H1 (cell line): ENCODE results near the gene OGN. TPM values are rescaled to one million over a fixed set of nuclear protein-coding genes. Genes with fewer than 3 reads are reported as not detected.

Experiments
- CTCF ChIA-PET: fragments of 300-600 bp; sonication (Branson Sonifier 250); formaldehyde crosslinking; loops from one replicate; lab custom pipeline; 2021; ENCODE audit not compliant: partially characterized antibody; lab: Charles Lee
- POLR2A ChIA-PET: fragments of 300-600 bp; sonication (Branson Sonifier 250); formaldehyde crosslinking; loops from one replicate; lab custom pipeline; 2021; ENCODE audit warnings: inconsistent platforms; ENCODE audit not compliant: partially characterized antibody; lab: Charles Lee
- DNase-seq, 2 experiments: peaks; one replicate each; pipeline versions ENCODE4 v3.0.0 to v3.0.0-alpha.2; 2010 to 2022; ENCODE audit warnings: low spot score in 2 of 2, low read depth in 1 of 2, mixed read lengths in 1 of 2
- FAIRE-seq: peaks from 2 replicates; lab custom pipeline; 2011; peaks lifted over from hg19 to GRCh38; lab: Jason Lieb, UNC
- H2AFZ ChIP-seq: 2 replicates; pipeline ENCODE4 v1.8.1; 2012; ENCODE audit warnings: low read length, inconsistent platforms
- H2AK5ac ChIP-seq: 2 replicates; pipeline ENCODE4 v1.6.1; 2013; ENCODE audit warnings: low read depth, low read length
- H2BK120ac ChIP-seq: replicated peaks from 2 replicates; pipeline ENCODE3; 2013; ENCODE audit warnings: low read depth, low read length, inconsistent platforms
- H2BK12ac ChIP-seq: 2 replicates; pipeline ENCODE4 v1.6.1; 2013; ENCODE audit warnings: low read depth, low read length
- H2BK15ac ChIP-seq: 2 replicates; pipeline ENCODE4 v1.6.1; 2013; ENCODE audit warnings: low read length
- H2BK20ac ChIP-seq: 2 replicates; pipeline ENCODE4 v1.6.1; 2013; ENCODE audit warnings: low read length
- H2BK5ac ChIP-seq: 2 replicates; pipeline ENCODE4 v1.6.1; 2013; ENCODE audit warnings: low read depth, low read length
- H3K14ac ChIP-seq: 2 replicates; pipeline ENCODE4 v1.6.1; 2013; ENCODE audit warnings: inconsistent platforms; ENCODE audit not compliant: insufficient read length
- H3K18ac ChIP-seq: 2 replicates; pipeline ENCODE4 v1.6.1; 2013; ENCODE audit warnings: low read length; ENCODE audit errors: extremely low read depth
- H3K23ac ChIP-seq: 2 replicates; pipeline ENCODE4 v1.6.1; 2013; ENCODE audit warnings: inconsistent platforms; ENCODE audit not compliant: insufficient read length
- H3K23me2 ChIP-seq: 2 replicates; pipeline ENCODE4 v1.6.1; 2013; ENCODE audit warnings: low read depth, low read length
- H3K27ac ChIP-seq: 2 replicates; pipeline ENCODE4 v1.6.1; 2011; ENCODE audit warnings: low read depth, low read length, inconsistent platforms
- H3K27me3 ChIP-seq, 4 experiments: replicated peaks in 1 of 4; 1 replicate in 1 of 4; 2 replicates in 3 of 4; pipeline versions ENCODE4 v1.6.1 to v1.8.1; 2011 to 2013; ENCODE audit warnings: low read length in 3 of 4, mild to moderate bottlenecking in 3 of 4, inconsistent platforms in 2 of 4, mixed read lengths in 2 of 4, moderate library complexity in 1 of 4; ENCODE audit not compliant: control insufficient read depth in 3 of 4, insufficient read depth in 3 of 4; ENCODE audit errors: extremely low read depth in 1 of 4
- H3K36me3 ChIP-seq, 4 experiments: 2 replicates each; pipeline versions ENCODE4 v1.6.1 to v1.8.1; 2011 to 2013; ENCODE audit warnings: mild to moderate bottlenecking in 4 of 4, low read length in 3 of 4, moderate library complexity in 2 of 4, control low read depth in 1 of 4, inconsistent platforms in 1 of 4; ENCODE audit not compliant: insufficient read depth in 4 of 4, control insufficient read depth in 2 of 4
- H3K4ac ChIP-seq: replicated peaks from 2 replicates; pipeline ENCODE3; 2013; ENCODE audit warnings: low read length, low read depth, mixed read lengths, inconsistent platforms; ENCODE audit not compliant: insufficient read length
- H3K4me1 ChIP-seq, 4 experiments: replicated peaks in 1 of 4; 1 replicate in 1 of 4; 2 replicates in 3 of 4; pipeline versions ENCODE4 v1.6.1 to v1.8.1; 2011 to 2013; ENCODE audit warnings: low read length in 3 of 4, inconsistent platforms in 2 of 4, mixed read lengths in 1 of 4; ENCODE audit not compliant: insufficient read depth in 4 of 4, control insufficient read depth in 3 of 4
- H3K4me2 ChIP-seq, 2 experiments: 2 replicates each; pipeline versions ENCODE4 v1.6.1 to v1.8.1; 2011 to 2013; ENCODE audit warnings: low read depth in 2 of 2, low read length in 2 of 2, control low read depth in 1 of 2, inconsistent platforms in 1 of 2, mild to moderate bottlenecking in 1 of 2; ENCODE audit not compliant: insufficient read depth in 1 of 2
- H3K4me3 ChIP-seq, 4 experiments: fragments of 200-600, 300-600 bp in 1 of 4; sonication (generic), shearing (Covaris generic), sonication (Bioruptor Twin) in 1 of 4; 2 replicates each; pipeline versions ENCODE4 v1.5.1 to v1.8.1; 2011 to 2016; ENCODE audit warnings: low read length in 4 of 4, low read depth in 3 of 4, control low read depth in 2 of 4, inconsistent platforms in 2 of 4, mild to moderate bottlenecking in 2 of 4, mixed read lengths in 1 of 4, moderate library complexity in 1 of 4; ENCODE audit not compliant: insufficient read depth in 2 of 4; ENCODE audit errors: extremely low read depth in 1 of 4
- H3K56ac ChIP-seq: replicated peaks from 2 replicates; pipeline ENCODE3; 2013; ENCODE audit warnings: low read depth, mild to moderate bottlenecking, mixed read lengths, low read length, inconsistent platforms; ENCODE audit not compliant: insufficient read length
- H3K79me1 ChIP-seq: 2 replicates; pipeline ENCODE4 v1.6.1; 2013; ENCODE audit warnings: low read depth, low read length, control low read depth
- H3K79me2 ChIP-seq, 2 experiments: 2 replicates each; pipeline versions ENCODE4 v1.6.1 to v1.8.1; 2012 to 2013; ENCODE audit warnings: low read length in 2 of 2, mild to moderate bottlenecking in 2 of 2, inconsistent platforms in 1 of 2; ENCODE audit not compliant: insufficient read depth in 2 of 2, control insufficient read depth in 1 of 2
- H3K9ac ChIP-seq, 4 experiments: replicated peaks in 1 of 4; 1 replicate in 1 of 4; 2 replicates in 3 of 4; pipeline versions ENCODE4 v1.6.1 to v1.8.1; 2011 to 2013; ENCODE audit warnings: low read depth in 3 of 4, low read length in 3 of 4, control low read depth in 2 of 4, mild to moderate bottlenecking in 2 of 4, moderate library complexity in 2 of 4, inconsistent platforms in 1 of 4; ENCODE audit errors: extremely low read depth in 1 of 4
- H3K9me3 ChIP-seq, 2 experiments: 2 replicates each; pipeline versions ENCODE4 v1.6.1 to v1.8.1; 2012 to 2013; ENCODE audit warnings: mild to moderate bottlenecking in 2 of 2, moderate library complexity in 2 of 2, control low read depth in 1 of 2, inconsistent platforms in 1 of 2, low read depth in 1 of 2, low read length in 1 of 2, mixed read lengths in 1 of 2; ENCODE audit not compliant: insufficient read depth in 2 of 2
- H4K20me1 ChIP-seq, 2 experiments: replicated peaks in 1 of 2; 2 replicates each; pipeline versions ENCODE3 to v1.8.1; 2011 to 2013; ENCODE audit warnings: inconsistent platforms in 2 of 2, low read length in 2 of 2, mild to moderate bottlenecking in 1 of 2; ENCODE audit not compliant: insufficient read depth in 2 of 2, control insufficient read depth in 1 of 2
- H4K5ac ChIP-seq: 2 replicates; pipeline ENCODE4 v1.6.1; 2013; ENCODE audit warnings: low read length, low read depth, mixed read lengths, inconsistent platforms; ENCODE audit not compliant: insufficient read length
- H4K8ac ChIP-seq: 2 replicates; pipeline ENCODE4 v1.8.0; 2013; ENCODE audit warnings: mild to moderate bottlenecking, moderate library complexity, low read length, inconsistent platforms; ENCODE audit not compliant: insufficient read depth; ENCODE audit errors: extremely low read depth
- H4K91ac ChIP-seq: replicated peaks from 2 replicates; pipeline ENCODE3; 2013; ENCODE audit warnings: low read length, mixed read lengths, inconsistent platforms; ENCODE audit not compliant: insufficient read length
- CTBP2 ChIP-seq: IDR thresholded peaks from 2 replicates; pipeline ENCODE4 v1.7.0; 2011; ENCODE audit warnings: borderline replicate concordance, mild to moderate bottlenecking, moderate library complexity, mixed read lengths, low read length; ENCODE audit not compliant: insufficient read depth, insufficient read length
- EP300 ChIP-seq, 2 experiments: IDR thresholded peaks; 1 replicate in 1 of 2; 2 replicates in 1 of 2; pipeline ENCODE4 v1.6.1; 2011 to 2012; ENCODE audit warnings: low read depth in 2 of 2, low read length in 2 of 2, mild to moderate bottlenecking in 2 of 2, borderline replicate concordance in 1 of 2, inconsistent platforms in 1 of 2, moderate library complexity in 1 of 2
- POLR2A ChIP-seq, 2 experiments: IDR thresholded peaks; 1 replicate in 1 of 2; 2 replicates in 1 of 2; pipeline ENCODE4 v1.6.1; 2011; ENCODE audit warnings: low read depth in 2 of 2, low read length in 2 of 2, mild to moderate bottlenecking in 2 of 2; ENCODE audit errors: control extremely low read depth in 1 of 2
- POLR2AphosphoS5 ChIP-seq: IDR thresholded peaks from 2 replicates; pipeline ENCODE4 v1.6.1; 2011; ENCODE audit warnings: low read depth, low read length
- SIRT6 ChIP-seq: IDR thresholded peaks from one replicate; pipeline ENCODE4 v1.7.1; 2012; ENCODE audit warnings: low read length, inconsistent platforms
- SUZ12 ChIP-seq: fragments of 200-600 bp; sonication (generic); IDR thresholded peaks from 2 replicates; pipeline ENCODE4 v1.6.1; 2012; ENCODE audit warnings: mild to moderate bottlenecking, inconsistent platforms, low read length, moderate library complexity, mixed read lengths
- TAF7 ChIP-seq: optimal IDR thresholded peaks from 2 replicates; pipeline ENCODE3; 2011; ENCODE audit warnings: low read depth, mild to moderate bottlenecking, inconsistent platforms, low read length, moderate library complexity, borderline replicate concordance
- WGBS, 2 experiments: shearing (Covaris generic) in 1 of 2; methylation state at CpG; one replicate each; pipeline versions ENCODE4 v1.1.6 to v1.1.7; 2013 to 2015; ENCODE audit warnings: low lambda C conversion rate in 2 of 2, mixed read lengths in 2 of 2, inconsistent platforms in 1 of 2, low coverage in 1 of 2, missing lambda C conversion rate in 1 of 2; ENCODE audit not compliant: insufficient replicate concordance in 2 of 2, insufficient coverage in 1 of 2, insufficient read length in 1 of 2; ENCODE audit errors: extremely low coverage in 1 of 2, missing lambda C conversion rate in 1 of 2; 5-methylcytosine and 5-hydroxymethylcytosine counted together
- polyA plus RNA-seq, 7 experiments: library from polyadenylated mRNA; depleted of rRNA in 3 of 7; stranded (reverse) in 5 of 7; unstranded in 2 of 7; fragments of >200 nt in 5 of 7; fragments of 200-250 nt in 2 of 7; gene quantifications; 1 replicate in 5 of 7; 2 replicates in 1 of 7; 4 replicates in 1 of 7; pipeline versions ENCODE4 v1.2.1 to v1.2.3, GENCODE V29; 2011 to 2013; ENCODE audit warnings: missing spikeins in 2 of 7, mixed read lengths in 2 of 7
- total RNA-seq: library from RNA; stranded (reverse); fragmentation: NEBNext Ultra II Directional; extraction: Animal tissue kit (Norgen Biotek cat#: 25700); gene quantifications from 2 replicates; pipeline ENCODE4 v1.2.1, GENCODE V29; 2021

The OGN gene
- total and polyA plus RNA-seq, 2 of the 8 experiments (the other 6 are each of a cell fraction or from before 2014, with no cell fraction given), result not detected

DNA sequence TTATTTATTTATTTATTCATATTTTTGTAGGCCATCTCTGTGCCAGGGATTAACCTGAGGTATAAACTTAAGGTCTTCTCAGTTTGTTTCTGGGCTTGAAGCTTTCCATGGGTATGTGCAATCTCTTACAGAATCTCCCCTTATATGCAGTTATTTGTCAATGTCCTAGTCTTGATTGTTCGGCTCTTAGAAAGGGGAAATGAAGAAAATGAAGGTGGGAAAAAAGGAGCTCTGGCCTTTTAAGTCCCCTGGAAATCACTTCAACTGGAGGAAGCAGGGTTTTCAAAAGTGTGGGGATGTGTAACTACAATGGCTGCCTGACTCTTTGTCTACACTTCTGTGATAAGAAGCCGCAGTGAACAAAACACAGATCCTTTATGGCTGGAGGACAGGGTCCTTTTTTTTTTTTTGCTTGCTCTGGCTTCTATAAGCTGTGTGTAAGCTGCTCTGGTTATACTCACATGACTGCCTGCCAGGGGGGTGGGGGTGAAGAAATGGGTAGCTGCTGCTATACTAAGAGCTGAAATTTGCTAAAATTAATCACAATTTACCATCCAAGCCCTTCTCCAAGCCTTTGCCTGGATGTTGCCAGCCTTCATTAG, 44.9 kb downstream of the OGN start:
- Histone ChIP-seq H4K91ac (no peak overlapping the region), H2AFZ (no peak overlapping the region), H4K20me1 (no peaks in the 10 kb centered on the region), H2BK15ac (no peak overlapping the region), H2BK5ac (no peak overlapping the region), H2BK120ac (no peak overlapping the region), H2BK12ac (no peak overlapping the region), H2AK5ac (no peak overlapping the region), H4K5ac (no peak overlapping the region), H3K4ac (no peak overlapping the region), H3K4me1 (no peaks in the 10 kb centered on the region), H4K8ac (no peak overlapping the region), H3K9me3 (no peaks in the 10 kb centered on the region), H3K56ac (no peak overlapping the region), H3K23me2 (no peaks in the 10 kb centered on the region), H3K79me1 (no peaks in the 10 kb centered on the region), H3K27me3 (no peaks in the 10 kb centered on the region), H3K9ac (no peak overlapping the region), H3K4me2 (no peak overlapping the region), H3K4me3 (no peak overlapping the region), H3K14ac (no peak overlapping the region), H3K18ac (no peak overlapping the region), H3K79me2 (no peaks in the 10 kb centered on the region), H3K36me3 (no peaks in the 10 kb centered on the region; a peak in 2 of 8 replicates), H3K23ac (no peak overlapping the region), H3K27ac (no peak overlapping the region), H2BK20ac (no peak overlapping the region)
- WGBS, 2 experiments, result 95% methylated on average over 2 of the region's 2 CpGs; no CpG with 5 or more reads in 1 of the 2 experiments
- TF ChIP-seq EP300 (IDR thresholded peaks at IDR 0.05; ENCODE audit: borderline replicate concordance in 1 of 2, low read depth in 2 of 2, low read length in 2 of 2), result no peak
- TF ChIP-seq POLR2AphosphoS5, result no peak
- TF ChIP-seq TAF7, result no peak
- no peak for TF ChIP-seq SUZ12
- no peak for TF ChIP-seq CTBP2
- no peak for TF ChIP-seq POLR2A (IDR thresholded peaks at IDR 0.05; ENCODE audit: control extremely low read depth in 1 of 2, low read depth in 2 of 2, low read length in 2 of 2)
- no peak for TF ChIP-seq SIRT6
- DNase-seq, result no peak
- CTCF ChIA-PET, result interaction anchor here (0.6 kb wide), 1 partner anchor 269 kb away, joined by 3 read pairs; no protein-coding TSS in a partner anchor
- POLR2A ChIA-PET, result no interaction called here
- FAIRE-seq, result no peak
